GM21447 (cell line): ENCODE data around the gene PHRF1.
"Not testable (repeated sequence)": the region's sequence is repeated elsewhere in the genome, so short reads cannot be mapped to it uniquely, and the experiment has no call there.

ENCODE experiments used
- ATAC-seq: cut with Tn5 transposase; IDR thresholded peaks from one replicate; pipeline ENCODE4 v1.9.1; 2021; ENCODE audit not compliant: unreplicated experiment

The PHRF1 gene

DNA sequence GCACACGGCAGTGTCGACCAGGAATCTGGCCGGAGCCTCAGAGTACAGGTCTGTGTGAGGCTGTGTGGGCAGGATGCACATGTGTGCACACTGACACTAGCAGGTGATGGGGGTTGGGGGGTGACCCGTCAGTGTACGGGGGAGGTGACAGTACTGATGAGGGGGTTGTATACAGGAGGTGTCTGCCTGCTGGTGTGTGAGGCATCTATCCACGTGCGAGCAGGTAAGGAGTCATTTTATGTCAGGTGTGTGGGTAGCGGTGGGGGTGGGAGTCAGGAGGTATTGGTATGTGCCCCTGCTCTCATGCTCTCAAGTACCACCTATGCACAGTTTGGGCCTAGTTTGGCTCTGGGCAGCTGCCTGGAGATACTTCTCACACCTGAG is 4.5 kb upstream of the PHRF1 start:
- no peak for ATAC-seq

GRCh38 chr11:573146-573759 is 3.0 kb upstream of the PHRF1 start:
- ATAC-seq = no peak

- not testable (repeated sequence) for ATAC-seq
These were observed 2.2 kb upstream of the PHRF1 start for GRCh38 chr11:574031-574570.

GRCh38 chr11:574632-575312 is 1.5 kb upstream of the PHRF1 start:
- ATAC-seq = no peak

GRCh38 chr11:575313-575995 is 816 bp upstream of the PHRF1 start:
- ATAC-seq = no peak

DNA sequence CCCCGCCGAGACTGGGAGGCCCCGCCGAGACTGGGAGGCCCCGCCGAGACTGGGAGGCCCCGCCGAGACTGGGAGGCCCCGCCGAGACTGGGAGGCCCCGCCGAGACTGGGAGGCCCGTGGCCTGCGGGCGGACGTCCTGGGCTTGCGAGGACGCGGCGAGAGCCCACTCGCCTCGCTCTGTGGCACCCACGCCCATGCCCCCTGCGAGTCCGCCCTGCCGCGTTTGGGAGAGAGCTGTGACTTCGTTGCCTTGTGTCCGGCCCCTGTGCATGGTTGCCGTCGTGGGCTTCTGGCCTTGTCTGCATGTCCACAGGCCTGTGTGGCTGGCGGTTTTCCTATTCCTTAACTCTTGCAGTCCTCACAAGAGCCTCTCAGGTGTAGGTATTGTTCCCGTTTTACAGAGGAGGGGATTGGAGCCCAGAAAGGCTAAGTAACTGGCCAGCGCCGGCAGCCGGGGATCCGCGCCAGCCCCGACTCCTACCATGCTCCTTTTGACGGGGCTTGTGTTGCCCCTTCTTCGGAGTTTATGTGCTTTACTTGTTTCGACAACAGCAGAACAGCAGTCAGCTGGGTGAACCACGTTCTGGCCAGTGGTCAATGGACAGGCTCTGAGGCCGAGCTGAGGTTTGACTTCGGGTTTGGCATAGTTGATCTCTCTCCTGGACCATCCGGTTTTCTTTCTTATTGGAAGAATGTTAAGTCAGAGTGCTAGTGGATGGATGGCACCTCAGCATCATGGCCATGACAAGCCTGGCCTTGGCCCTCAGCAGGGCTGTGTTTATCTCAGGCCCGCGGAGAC is 741 bp downstream of the PHRF1 start:
- ATAC-seq = no peak

- ATAC-seq = no peak
These were observed 1.3 kb downstream of the PHRF1 start for GRCh38 chr11:577611-577894.

DNA sequence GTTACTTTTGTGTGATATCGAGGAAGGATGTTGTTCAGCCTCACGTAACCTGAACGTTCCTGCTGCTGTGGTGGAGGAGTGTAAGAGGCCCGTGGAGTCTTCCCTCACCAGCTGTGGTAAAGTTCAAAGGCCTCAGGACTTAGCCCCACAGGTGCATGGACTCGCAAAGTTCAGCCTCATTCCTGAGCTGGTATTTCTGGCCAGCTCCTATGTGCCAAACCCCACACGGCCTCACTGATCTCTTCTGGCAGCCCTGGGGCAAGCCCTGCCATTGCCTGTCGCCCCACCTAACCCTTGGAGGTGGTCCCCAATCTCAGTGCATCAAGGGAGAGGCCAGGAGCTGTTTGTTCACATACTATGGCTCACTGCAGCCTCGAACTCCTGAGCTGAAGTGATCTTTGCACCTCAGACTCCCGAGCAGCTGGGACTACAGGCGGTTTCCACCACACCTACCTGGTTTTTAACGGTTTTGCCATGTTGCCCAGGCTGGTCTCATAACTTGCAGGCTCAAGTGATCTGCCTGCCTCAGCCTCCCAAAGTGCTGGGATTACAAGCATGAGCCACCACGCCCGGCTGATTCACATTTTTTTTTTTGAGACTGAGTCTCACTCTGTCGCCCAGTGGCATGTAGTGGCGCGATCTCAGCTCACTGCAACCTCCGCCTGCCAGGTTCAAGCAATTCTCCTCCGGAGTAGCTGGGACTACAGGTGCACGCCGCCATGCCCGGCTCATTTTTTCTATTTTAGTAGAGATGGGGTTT is 2.2 kb downstream of the PHRF1 start:
- no peak for ATAC-seq

- no peak for ATAC-seq
These were observed 3.7 kb downstream of the PHRF1 start for GRCh38 chr11:579830-580601.

DNA sequence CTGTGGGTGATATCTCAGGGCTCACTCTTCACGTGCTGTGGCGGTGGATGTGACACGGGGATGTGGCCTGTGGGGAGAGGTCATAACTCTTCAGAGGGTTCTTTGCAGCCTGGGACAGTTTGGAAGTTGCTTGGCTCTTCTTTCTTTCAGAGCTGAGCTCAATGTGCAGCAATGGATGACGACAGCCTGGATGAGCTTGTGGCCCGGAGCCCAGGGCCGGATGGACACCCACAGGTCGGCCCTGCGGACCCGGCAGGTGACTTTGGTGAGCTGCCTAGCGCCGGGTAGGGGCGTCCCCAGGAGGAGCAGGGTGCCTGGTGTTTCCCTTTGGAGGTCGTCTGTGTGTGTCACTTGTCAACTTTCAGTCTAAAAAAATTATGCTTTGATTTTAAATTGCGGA is 5.1 kb downstream of the PHRF1 start:
- ATAC-seq = no peak

- ATAC-seq = no peak
These were observed 5.5 kb downstream of the PHRF1 start for GRCh38 chr11:581752-582151.

GRCh38 chr11:584287-584686 is 8.0 kb downstream of the PHRF1 start:
- ATAC-seq = no peak

GRCh38 chr11:586376-587316 is 10.4 kb downstream of the PHRF1 start:
- no peak for ATAC-seq

- ATAC-seq = no peak
These were observed 11.3 kb downstream of the PHRF1 start for GRCh38 chr11:587546-587945.

- no peak for ATAC-seq
These were observed 11.7 kb downstream of the PHRF1 start for GRCh38 chr11:587978-588380.

- no peak for ATAC-seq
These were observed 13.5 kb downstream of the PHRF1 start for GRCh38 chr11:589798-590197.

- ATAC-seq = no peak
These were observed 14.7 kb downstream of the PHRF1 start for GRCh38 chr11:590997-591396.

DNA sequence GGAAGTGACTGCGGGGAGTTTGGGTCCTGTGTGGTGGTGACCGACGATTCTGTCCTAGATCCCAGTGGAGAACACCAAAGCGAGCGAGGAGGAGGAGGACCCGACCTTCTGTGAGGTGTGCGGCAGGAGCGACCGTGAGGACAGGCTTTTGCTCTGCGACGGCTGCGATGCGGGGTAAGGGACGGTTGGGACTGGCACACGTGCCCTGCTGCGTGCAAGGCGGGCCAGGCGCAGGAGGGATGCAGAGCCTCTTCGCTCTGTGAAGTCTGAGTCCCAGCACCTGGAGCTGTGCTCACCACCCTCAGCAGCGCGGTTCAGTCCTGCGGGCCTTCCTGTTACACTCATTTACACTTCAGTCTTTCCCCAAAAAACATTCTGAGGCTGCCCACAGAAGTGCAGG is 16.2 kb downstream of the PHRF1 start:
- ATAC-seq = no peak

GRCh38 chr11:592918-593317 is 16.6 kb downstream of the PHRF1 start:
- ATAC-seq = no peak
